Breast epithelium (tissue), 3 donors: Measurements from ENCODE around the gene CHD2.

Experiments used
- CTCF ChIP-seq, 3 donors: fragments of 450-650 bp; IDR thresholded peaks; one replicate each; pipeline ENCODE4 v1.5.1; 2016 to 2017; ENCODE audit warnings: antibody characterized with exemption in 3 of 3, mild to moderate bottlenecking in 3 of 3, moderate library complexity in 3 of 3
- POLR2A ChIP-seq: fragments of 450-650 bp; IDR thresholded peaks from one replicate; pipeline ENCODE4 v1.6.1; 2016; ENCODE audit warnings: antibody characterized with exemption, mild to moderate bottlenecking, moderate library complexity
- POLR2AphosphoS5 ChIP-seq, 3 donors: sonication (generic); formaldehyde crosslinking; IDR thresholded peaks; one replicate each; pipeline ENCODE4 v1.6.1; 2017; ENCODE audit warnings: antibody characterized with exemption in 3 of 3

GRCh38 chr15:93001156-93001555 lies 101.0 kb downstream of the CHD2 start:
- TF ChIP-seq CTCF (IDR thresholded peaks at IDR 0.05): no peak
- no peak for TF ChIP-seq POLR2AphosphoS5 (IDR thresholded peaks at IDR 0.05)
- no peak for TF ChIP-seq POLR2A
